GM12873 (cell line): Measurements from ENCODE around the gene SNED1.

Experiments used
- CTCF ChIP-seq: IDR thresholded peaks from 2 replicates; pipeline ENCODE4 v1.5.1; 2012; ENCODE audit warnings: low read depth, mild to moderate bottlenecking, moderate library complexity, low read length, control low read depth; ENCODE audit not compliant: insufficient read depth; ENCODE audit errors: missing control alignments

The SNED1 gene

DNA sequence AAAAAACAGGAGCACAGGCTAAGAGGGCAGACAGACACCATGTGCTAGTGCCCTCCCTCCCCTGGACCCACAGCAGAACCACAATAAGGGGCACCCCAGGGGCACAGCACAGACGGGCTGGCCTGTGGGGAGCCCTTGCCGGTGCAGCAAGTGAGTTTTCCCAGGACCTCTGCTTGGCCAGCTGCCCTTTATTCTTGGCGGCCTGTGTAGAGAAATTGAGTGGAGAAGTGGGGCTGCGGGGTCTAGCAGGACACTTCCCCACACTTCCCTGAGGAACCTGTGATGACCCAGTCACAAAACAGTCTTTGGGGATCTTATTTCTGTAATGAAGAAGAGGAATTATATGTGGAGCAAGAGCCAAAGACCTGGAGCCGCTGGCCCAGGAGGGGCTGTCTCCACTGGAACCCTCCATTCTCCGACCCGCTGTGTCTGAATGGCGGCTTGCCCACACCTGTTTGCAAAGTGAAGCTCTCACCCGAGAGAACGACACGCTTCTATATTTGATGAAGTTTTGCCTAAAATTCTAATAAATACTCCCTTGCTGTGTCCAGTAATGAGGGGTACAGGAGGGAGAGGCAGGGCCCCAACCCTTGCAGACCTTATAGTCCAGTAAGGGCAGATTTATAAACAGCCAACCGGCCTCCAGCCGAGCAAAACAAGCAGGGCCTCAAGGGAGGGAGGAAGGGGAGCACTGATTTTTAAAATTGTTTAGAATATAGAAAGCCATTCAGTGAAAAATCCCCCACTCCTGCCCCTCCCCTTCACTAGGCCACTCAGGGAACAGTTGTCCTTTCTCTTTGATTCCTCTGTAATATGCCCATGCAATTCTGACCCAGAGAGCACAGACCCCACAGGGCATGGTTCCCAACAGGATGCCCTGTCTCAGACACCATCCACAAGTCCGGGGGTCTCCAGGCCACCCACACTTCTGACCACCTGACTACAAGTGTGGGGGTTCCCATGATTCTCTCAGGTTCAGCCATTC, 44.7 kb upstream of the SNED1 start:
- TF ChIP-seq CTCF, result no peak

- no peak for TF ChIP-seq CTCF
Measured at GRCh38 chr2:240954436-240955305, 43.7 kb upstream of the SNED1 start.

- TF ChIP-seq CTCF, result no peak
Measured at GRCh38 chr2:240955306-240956170, 42.9 kb upstream of the SNED1 start.

DNA sequence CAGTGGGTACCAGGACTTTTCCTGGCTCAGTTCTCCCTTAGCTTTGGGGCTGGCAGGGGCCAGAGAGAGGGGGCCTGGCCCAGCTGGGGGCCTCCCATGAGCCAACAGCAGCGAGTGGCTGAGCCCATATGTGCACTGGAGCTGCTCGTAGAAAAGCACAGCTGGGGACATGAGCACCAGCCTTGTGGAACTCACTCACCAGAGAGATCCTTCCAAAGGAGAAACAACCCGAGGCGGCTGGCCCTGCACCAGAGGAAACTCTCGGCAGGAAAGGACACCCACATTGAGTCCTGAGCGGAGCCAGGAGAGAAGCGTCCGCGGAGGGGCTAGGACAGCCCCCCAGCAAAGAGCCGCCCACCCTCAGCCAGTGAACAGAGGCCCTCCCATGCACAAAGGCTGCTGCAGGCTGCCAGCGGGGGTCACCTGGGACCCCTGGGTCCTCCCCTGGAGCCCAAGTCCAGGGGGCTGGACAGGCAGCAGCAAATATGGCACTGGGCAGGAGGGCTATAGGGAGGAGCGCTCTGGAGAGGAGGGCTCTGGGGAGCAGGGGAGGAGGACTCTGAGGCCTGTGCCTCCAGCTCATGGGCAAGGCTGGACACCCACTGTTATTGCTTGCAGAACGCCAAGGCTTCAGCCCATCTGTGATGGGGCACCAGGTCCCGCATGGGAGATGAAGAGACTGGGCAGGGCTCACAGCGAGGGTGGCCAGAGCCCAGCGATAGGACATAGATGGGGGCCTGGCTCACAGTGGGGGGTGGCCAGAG, 42.1 kb upstream of the SNED1 start:
- no peak for TF ChIP-seq CTCF

- no peak for TF ChIP-seq CTCF
Measured at GRCh38 chr2:240956935-240957655, 41.3 kb upstream of the SNED1 start.

DNA sequence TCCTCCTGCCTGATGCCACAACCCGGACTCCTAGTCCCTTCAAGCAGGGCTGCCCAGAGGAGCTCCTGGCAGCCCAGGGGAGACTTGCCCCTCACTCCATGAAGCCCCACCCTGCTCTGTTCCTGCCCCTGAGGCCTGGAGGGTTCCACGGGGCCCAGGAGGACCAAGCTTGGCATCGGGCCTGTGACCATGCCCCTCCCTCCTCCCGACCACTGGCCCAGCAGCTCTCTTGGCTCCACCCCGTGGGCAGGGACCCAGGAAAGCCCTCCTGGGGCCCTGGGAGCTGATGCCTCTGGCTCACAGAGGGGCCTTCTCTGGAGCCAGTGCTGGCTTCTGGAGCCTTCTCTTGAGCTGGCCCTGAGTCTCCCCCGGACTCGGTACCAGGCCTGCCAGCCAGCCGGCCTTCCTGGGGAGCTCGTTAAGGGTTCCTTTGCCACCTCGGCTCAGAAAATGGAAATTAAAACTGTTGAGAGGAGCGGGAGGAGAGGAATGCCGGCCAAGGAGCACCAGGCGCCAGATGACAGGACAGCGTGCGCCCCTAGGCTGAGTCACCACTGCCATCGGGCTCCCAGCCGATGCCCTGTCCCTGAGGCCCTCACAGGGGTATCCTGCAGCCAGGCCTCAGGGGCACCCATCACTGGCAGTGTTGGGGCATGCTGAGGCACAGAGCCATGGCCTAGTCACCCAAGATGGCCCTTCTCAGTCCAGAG, 40.6 kb upstream of the SNED1 start:
- no peak for TF ChIP-seq CTCF
